ENCODE results near the gene SMKR1. TPM values are rescaled to one million over a fixed set of nuclear protein-coding genes. Genes with fewer than 3 reads are reported as not detected.

Gene SMKR1
- total RNA-seq, 1 experiment from 2014 or later = 1.4 TPM

- Histone ChIP-seq H3K36me3 (ENCODE audit: control insufficient read depth, insufficient read depth, low read length) (no peaks in the 10 kb centered on the region; the same call in 1 of the 2 replicates), H3K4me3 (ENCODE audit: low read depth in 2 of 2, low read length in 2 of 2) (no peak overlapping the region), H3K4me1 (ENCODE audit: control insufficient read depth, insufficient read depth, low read length) (no peaks in the 10 kb centered on the region), H3K27me3 (ENCODE audit: control insufficient read depth, insufficient read depth, low read length) (no peaks in the 10 kb centered on the region), H3K9me3 (ENCODE audit: control insufficient read depth, insufficient read depth, low read depth, low read length) (no peaks in the 10 kb centered on the region), H3K27ac (ENCODE audit: low read length) (no peak overlapping the region)
- no peak for TF ChIP-seq CTCF (IDR thresholded peaks at IDR 0.05)
- no peak for TF ChIP-seq SIN3A (IDR thresholded peaks at IDR 0.05; ENCODE audit: borderline replicate concordance, insufficient read depth, low read depth, low read length)
- no peak for TF ChIP-seq TCF7L2 (IDR thresholded peaks at IDR 0.05; ENCODE audit: low read depth, low read length)
- no peak for TF ChIP-seq REST (IDR thresholded peaks at IDR 0.05; ENCODE audit: insufficient read depth in 1 of 2, low read depth in 2 of 2, low read length in 1 of 2)
- TF ChIP-seq POLR2AphosphoS5 (IDR thresholded peaks at IDR 0.05; ENCODE audit: low read depth, low read length) = no peak
- DNase-seq (ENCODE audit: low read depth, low spot score) (no peak), ATAC-seq (no peak)
- CTCF ChIA-PET = interaction anchor here (0.5 to 1.4 kb wide), 3 partner anchors 100 to 250 kb away, joined by 4 to 5 read pairs (median 4); no protein-coding TSS in a partner anchor
- no TSS peak for BruUV-seq (replicated peaks)
- in situ Hi-C loops (cut with HindIII; ENCODE audit: low pct_unique_long_range_greater_than_20kb, low sequenced_read_pairs) = no loop called here
- POLR2A ChIA-PET = no interaction called here
- intact Hi-C loops (cut with micrococcal nuclease; ENCODE audit: unreplicated experiment) = no loop called here
These were observed 34.2 kb upstream of the SMKR1 start for GRCh38 chr7:129468087-129468486.

- Histone ChIP-seq H3K4me3 (ENCODE audit: low read depth in 2 of 2, low read length in 2 of 2) (no peak overlapping the region), H3K27ac (ENCODE audit: low read length) (no peak overlapping the region), H3K27me3 (ENCODE audit: control insufficient read depth, insufficient read depth, low read length) (no peaks in the 10 kb centered on the region), H3K36me3 (ENCODE audit: control insufficient read depth, insufficient read depth, low read length) (no peaks in the 10 kb centered on the region; the same call in 1 of the 2 replicates), H3K4me1 (ENCODE audit: control insufficient read depth, insufficient read depth, low read length) (no peaks in the 10 kb centered on the region), H3K9me3 (ENCODE audit: control insufficient read depth, insufficient read depth, low read depth, low read length) (no peaks in the 10 kb centered on the region)
- in situ Hi-C loops (cut with HindIII; ENCODE audit: low pct_unique_long_range_greater_than_20kb, low sequenced_read_pairs) (no loop called here), intact Hi-C loops (cut with micrococcal nuclease; ENCODE audit: unreplicated experiment) (no loop called here)
- ChIA-PET POLR2A (interaction anchor here (0.6 kb wide), 1 partner anchor 226 kb away, joined by 5 read pairs; no protein-coding TSS in a partner anchor), CTCF (interaction anchor here (1.2 to 1.4 kb wide), 2 partner anchors 101 to 250 kb away, joined by 4 to 5 read pairs; no protein-coding TSS in a partner anchor)
- ATAC-seq (no peak), DNase-seq (ENCODE audit: low read depth, low spot score) (no peak)
- TF ChIP-seq REST (IDR thresholded peaks at IDR 0.05; ENCODE audit: insufficient read depth in 1 of 2, low read depth in 2 of 2, low read length in 1 of 2) (no peak), TCF7L2 (IDR thresholded peaks at IDR 0.05; ENCODE audit: low read depth, low read length) (no peak), SIN3A (IDR thresholded peaks at IDR 0.05; ENCODE audit: borderline replicate concordance, insufficient read depth, low read depth, low read length) (no peak), CTCF (IDR thresholded peaks at IDR 0.05) (no peak), POLR2AphosphoS5 (IDR thresholded peaks at IDR 0.05; ENCODE audit: low read depth, low read length) (no peak)
- BruUV-seq (replicated peaks) = no TSS peak
These were observed 33.8 kb upstream of the SMKR1 start for GRCh38 chr7:129468547-129468946.

Measured in Panc1 (cell line).